Body of pancreas (tissue), 4 donors: ENCODE measurements around the gene SLC47A2. TPM values are rescaled to one million over a fixed set of nuclear protein-coding genes. Genes with fewer than 3 reads are reported as not detected.
"Not testable (repeated sequence)": the region's sequence is repeated elsewhere in the genome, so short reads cannot be mapped to it uniquely, and the experiment has no call there.

Experiments used
- ATAC-seq: fragments of 150-250 bp; one replicate; pipeline ENCODE4 v1.9.1; 2016
- DNase-seq, 4 donors: peaks; one replicate each; pipeline ENCODE4 v3.0.0-alpha.2; 2019
- H3K27ac ChIP-seq, 4 donors: fragments of 200-600 bp; sonication (generic); 1 replicate in 3 of 4; 2 replicates in 1 of 4; pipeline versions ENCODE4 v1.5.1 to v1.6.1; 2016 to 2019; ENCODE audit warnings: mild to moderate bottlenecking in 1 of 4, mixed read lengths in 1 of 4, moderate library complexity in 1 of 4
- H3K27me3 ChIP-seq, 2 donors: fragments of 200-600 bp; sonication (generic); one replicate each; pipeline ENCODE4 v1.6.0; 2016; ENCODE audit warnings: mild to moderate bottlenecking in 1 of 2
- H3K36me3 ChIP-seq, 2 donors: fragments of 200-600 bp; sonication (generic); replicated peaks in 1 of 2; 2 replicates each; pipeline ENCODE4 v1.5.1; 2016; ENCODE audit warnings: low read depth in 2 of 2; ENCODE audit not compliant: insufficient read depth in 1 of 2
- H3K4me1 ChIP-seq: fragments of 200-600 bp; sonication (generic); one replicate; pipeline ENCODE4 v1.6.0; 2016
- H3K4me3 ChIP-seq, 2 donors: fragments of 200-600 bp; sonication (generic); 1 replicate in 1 of 2; 2 replicates in 1 of 2; pipeline ENCODE4 v1.5.1; 2016 to 2019
- H3K9me3 ChIP-seq, 3 donors: fragments of 200-600 bp; sonication (generic); 1 replicate in 2 of 3; 2 replicates in 1 of 3; pipeline ENCODE4 v1.5.1; 2016
- CTCF ChIP-seq, 7 experiments: fragments of 450-650 bp in 4 of 7; fragments of 200-600 bp in 3 of 7; sonication (generic) in 3 of 7; IDR thresholded peaks; one replicate each; pipeline ENCODE4 v1.5.1; 2016 to 2019; ENCODE audit warnings: antibody characterized with exemption in 7 of 7
- POLR2A ChIP-seq, 3 donors: fragments of 450-650 bp; IDR thresholded peaks; one replicate each; pipeline ENCODE4 v1.6.1; 2016; ENCODE audit warnings: antibody characterized with exemption in 3 of 3, mild to moderate bottlenecking in 2 of 3
- WGBS, 2 donors: methylation state at CpG; one replicate each; pipeline ENCODE4 v1.1.5; 2017; 5-methylcytosine and 5-hydroxymethylcytosine counted together
- intact Hi-C: fragments of 100-400 bp; cut with DNase I; formaldehyde crosslinking; loops from one replicate; pipeline ENCODE4 v1.15.1; 2023
- total RNA-seq, 2 donors: library from RNA; depleted of rRNA; stranded (reverse); fragments of >200 nt; gene quantifications; one replicate each; pipeline ENCODE4 v1.1.0, GENCODE V29; 2016

SLC47A2 gene
- total RNA-seq, 2 donors from 2014 or later, result 0.26 TPM; not detected in 1

GRCh38 chr17:19703828-19704613 lies 12.4 kb downstream of the SLC47A2 start:
- WGBS, 2 donors, result 69 to 81% methylated on average over 6 to 17 of the region's 17 CpGs
- intact Hi-C loops, result no loop called here
- Histone ChIP-seq H3K4me1 (peaks cover 11% of the 10 kb centered on the region), H3K4me3 (no peak overlapping the region), H3K9me3 (no peaks in the 10 kb centered on the region), H3K36me3 (no peaks in the 10 kb centered on the region), H3K27me3 (no peaks in the 10 kb centered on the region), H3K27ac (peak overlapping the region in 1 of 4 donors; percentile 55)
- ATAC-seq, result peak; percentile 54
- peak in 3 of 4 donors; percentile 25 to 45 (median 43) for DNase-seq
- TF ChIP-seq CTCF (IDR thresholded peaks at IDR 0.05) (no peak), POLR2A (IDR thresholded peaks at IDR 0.05) (no peak)

- Histone ChIP-seq H3K9me3 (no peaks in the 10 kb centered on the region), H3K27ac (peak overlapping the region in 1 of 4 donors; percentile 55), H3K4me1 (peaks cover 11% of the 10 kb centered on the region), H3K4me3 (no peak overlapping the region), H3K27me3 (no peaks in the 10 kb centered on the region), H3K36me3 (no peaks in the 10 kb centered on the region)
- WGBS, 2 donors, result 80% methylated on average over 5 to 10 of the region's 10 CpGs
- TF ChIP-seq POLR2A (IDR thresholded peaks at IDR 0.05), result no peak
- TF ChIP-seq CTCF (IDR thresholded peaks at IDR 0.05), result no peak
- DNase-seq (no peak), ATAC-seq (no peak)
- intact Hi-C loops, result no loop called here
These were observed 13.1 kb downstream of the SLC47A2 start for GRCh38 chr17:19703106-19703827.

- ATAC-seq, result no peak
- TF ChIP-seq POLR2A (IDR thresholded peaks at IDR 0.05) (no peak), CTCF (IDR thresholded peaks at IDR 0.05) (no peak)
- Histone ChIP-seq H3K36me3 (no peaks in the 10 kb centered on the region), H3K4me3 (no peak overlapping the region), H3K9me3 (no peaks in the 10 kb centered on the region), H3K27ac (peak overlapping the region in 1 of 4 donors; percentile 17), H3K27me3 (no peaks in the 10 kb centered on the region), H3K4me1 (peaks cover 11% of the 10 kb centered on the region)
- DNase-seq, result no peak
- intact Hi-C loops, result no loop called here
- 73 to 78% methylated on average over 4 of the region's 4 CpGs for WGBS, 2 donors
These were observed 14.2 kb downstream of the SLC47A2 start for GRCh38 chr17:19702217-19702641.

GRCh38 chr17:19686400-19687090 lies 29.8 kb downstream of the SLC47A2 start:
- Histone ChIP-seq H3K9me3 (no peaks in the 10 kb centered on the region), H3K4me1 (no peaks in the 10 kb centered on the region), H3K36me3 (no peaks in the 10 kb centered on the region), H3K27ac (no peak overlapping the region), H3K27me3 (no peaks in the 10 kb centered on the region), H3K4me3 (no peak overlapping the region)
- DNase-seq (no peak), ATAC-seq (no peak)
- TF ChIP-seq POLR2A (IDR thresholded peaks at IDR 0.05), result no peak
- no peak for TF ChIP-seq CTCF (IDR thresholded peaks at IDR 0.05)
- WGBS, 2 donors, result 94 to 98% methylated on average over 2 of the region's 2 CpGs
- intact Hi-C loops, result no loop called here

GRCh38 chr17:19684909-19685580 lies 31.3 kb downstream of the SLC47A2 start:
- H3K36me3 ChIP-seq, H3K27ac ChIP-seq, ATAC-seq, H3K4me3 ChIP-seq, intact Hi-C loops, DNase-seq, H3K9me3 ChIP-seq, H3K27me3 ChIP-seq, H3K4me1 ChIP-seq: not testable (repeated sequence)
- WGBS, 2 donors, result 92% methylated on average over 18 to 30 of the region's 32 CpGs
